ENCODE measurements around the gene IER5L. TPM values are rescaled to one million over a fixed set of nuclear protein-coding genes. Genes with fewer than 3 reads are reported as not detected.

IER5L gene
- total RNA-seq, 4 donors from 2014 or later = 10.9 to 16.1 (median 12.6) TPM

GRCh38 chr9:129187042-129187441 is 9.0 kb upstream of the IER5L start:
- 80 to 86% methylated on average over 1 of the region's 1 CpG for WGBS, 2 donors
- H3K4me3 ChIP-seq (ENCODE audit: low read depth, poor library complexity, severe bottlenecking) = no peak overlapping the region
- intact Hi-C loops (cut with DNase I; ENCODE audit: low total_unique reads) = no loop called here
- no peak for TF ChIP-seq POLR2A (IDR thresholded peaks at IDR 0.05)
- no peak for TF ChIP-seq CTCF (IDR thresholded peaks at IDR 0.05)
- no peak for DNase-seq (ENCODE audit: low spot score in 2 of 2)

GRCh38 chr9:129185991-129186390 is 7.9 kb upstream of the IER5L start:
- no peak overlapping the region for H3K4me3 ChIP-seq (ENCODE audit: low read depth, poor library complexity, severe bottlenecking)
- TF ChIP-seq CTCF (IDR thresholded peaks at IDR 0.05) (no peak), POLR2A (IDR thresholded peaks at IDR 0.05) (no peak)
- no peak for DNase-seq (ENCODE audit: low spot score in 2 of 2)
- 62 to 64% methylated on average over 10 of the region's 10 CpGs for WGBS, 2 donors
- intact Hi-C loops (cut with DNase I; ENCODE audit: low total_unique reads) = no loop called here

- H3K4me3 ChIP-seq (ENCODE audit: low read depth, poor library complexity, severe bottlenecking) = no peak overlapping the region
- WGBS, 2 donors = 91 to 93% methylated on average over 6 of the region's 6 CpGs
- intact Hi-C loops (cut with DNase I; ENCODE audit: low total_unique reads) = no loop called here
- TF ChIP-seq CTCF (IDR thresholded peaks at IDR 0.05) (peak in 1 of 3 donors; percentile 48), POLR2A (IDR thresholded peaks at IDR 0.05) (no peak)
- DNase-seq (ENCODE audit: low spot score in 2 of 2) = no peak
Observed at GRCh38 chr9:129185402-129185801, 7.3 kb upstream of the IER5L start.

GRCh38 chr9:129184596-129185122 is 6.6 kb upstream of the IER5L start:
- no peak overlapping the region for H3K4me3 ChIP-seq (ENCODE audit: low read depth, poor library complexity, severe bottlenecking)
- TF ChIP-seq CTCF (IDR thresholded peaks at IDR 0.05) (no peak), POLR2A (IDR thresholded peaks at IDR 0.05) (no peak)
- DNase-seq (ENCODE audit: low spot score in 2 of 2) = no peak
- WGBS, 2 donors = 67 to 76% methylated on average over 9 of the region's 9 CpGs
- intact Hi-C loops (cut with DNase I; ENCODE audit: low total_unique reads) = no loop called here

DNA sequence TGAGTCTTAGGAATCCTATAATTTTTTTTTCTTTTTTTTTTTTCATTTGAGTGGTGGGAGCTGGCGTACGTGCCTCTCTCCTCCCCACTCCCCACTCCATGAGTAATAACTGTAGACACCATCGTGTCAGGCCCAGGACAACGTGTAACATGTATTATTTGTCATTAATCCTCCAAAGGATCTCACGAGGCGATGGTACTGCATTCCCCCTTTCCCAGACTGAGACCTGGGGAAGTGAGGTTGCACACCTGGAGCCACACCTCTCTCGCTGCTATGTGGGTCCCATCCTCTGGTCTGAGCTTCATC is 6.1 kb upstream of the IER5L start:
- intact Hi-C loops (cut with DNase I; ENCODE audit: low total_unique reads) = no loop called here
- TF ChIP-seq CTCF (IDR thresholded peaks at IDR 0.05) (no peak), POLR2A (IDR thresholded peaks at IDR 0.05) (no peak)
- WGBS, 2 donors = 83 to 92% methylated on average over 7 of the region's 7 CpGs
- H3K4me3 ChIP-seq (ENCODE audit: low read depth, poor library complexity, severe bottlenecking) = no peak overlapping the region
- DNase-seq (ENCODE audit: low spot score in 2 of 2) = no peak

DNA sequence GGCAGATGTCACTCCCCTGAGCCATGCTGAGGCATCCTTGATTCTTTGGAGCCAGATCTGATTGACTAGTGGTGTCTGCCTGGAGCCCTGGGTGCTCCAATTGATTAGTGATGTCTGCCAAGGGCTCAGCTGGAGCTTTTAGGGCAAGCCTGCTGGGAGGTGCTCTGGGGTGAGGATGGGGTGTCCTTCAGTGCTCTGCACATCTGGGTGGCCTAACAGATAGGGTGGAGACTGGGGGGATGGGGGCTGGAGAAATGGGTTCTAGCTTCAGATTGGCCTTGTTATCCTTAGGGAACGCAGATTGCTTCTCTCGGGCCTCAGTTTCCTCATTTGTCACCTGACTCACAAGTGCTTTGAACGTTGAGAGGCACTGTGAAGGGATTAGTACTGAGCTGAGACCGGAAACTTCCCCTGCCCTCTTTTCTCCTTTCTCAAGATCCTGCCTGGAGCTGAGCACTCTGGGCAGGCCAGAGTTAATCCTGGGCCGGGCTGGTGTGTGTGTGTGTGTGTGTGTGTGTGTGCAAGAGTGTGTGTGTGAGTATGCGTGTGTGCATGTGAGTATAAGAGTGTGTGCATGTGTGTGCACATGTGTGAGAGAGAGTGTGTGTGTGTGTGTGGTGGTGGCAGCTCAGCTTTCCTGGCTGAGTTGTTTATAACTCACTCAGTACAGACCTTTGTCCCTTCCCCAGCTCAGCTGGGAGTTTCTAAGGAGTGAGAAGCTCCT is 5.6 kb upstream of the IER5L start:
- 70 to 77% methylated on average over 6 of the region's 6 CpGs for WGBS, 2 donors
- no peak for DNase-seq (ENCODE audit: low spot score in 2 of 2)
- intact Hi-C loops (cut with DNase I; ENCODE audit: low total_unique reads) = no loop called here

More for the DNA sequence above, 5.6 kb upstream of the IER5L start:
- TF ChIP-seq POLR2A (IDR thresholded peaks at IDR 0.05) (no peak), CTCF (IDR thresholded peaks at IDR 0.05) (no peak)
- H3K4me3 ChIP-seq (ENCODE audit: low read depth, poor library complexity, severe bottlenecking) = no peak overlapping the region
